Hindlimb muscle (tissue), 1 donor: ENCODE results near the gene CMTM5. TPM values are rescaled to one million over a fixed set of nuclear protein-coding genes. Genes with fewer than 3 reads are reported as not detected.
"Not testable (repeated sequence)": the region's sequence is repeated elsewhere in the genome, so short reads cannot be mapped to it uniquely, and the experiment has no call there.

ENCODE experiments used
- DNase-seq: peaks from one replicate; pipeline ENCODE4 v3.0.0-alpha.2; 2013
- polyA plus RNA-seq: library from polyadenylated mRNA; unstranded; fragments of 120-200 nt; gene quantifications from one replicate; pipeline ENCODE4 v1.2.1, GENCODE V29; 2013; ENCODE audit not compliant: insufficient read length

The CMTM5 gene
- polyA plus RNA-seq, 1 donor, result 1.6 TPM

GRCh38 chr14:23399136-23399535, 22.3 kb downstream of the CMTM5 start:
- no peak for DNase-seq

DNA sequence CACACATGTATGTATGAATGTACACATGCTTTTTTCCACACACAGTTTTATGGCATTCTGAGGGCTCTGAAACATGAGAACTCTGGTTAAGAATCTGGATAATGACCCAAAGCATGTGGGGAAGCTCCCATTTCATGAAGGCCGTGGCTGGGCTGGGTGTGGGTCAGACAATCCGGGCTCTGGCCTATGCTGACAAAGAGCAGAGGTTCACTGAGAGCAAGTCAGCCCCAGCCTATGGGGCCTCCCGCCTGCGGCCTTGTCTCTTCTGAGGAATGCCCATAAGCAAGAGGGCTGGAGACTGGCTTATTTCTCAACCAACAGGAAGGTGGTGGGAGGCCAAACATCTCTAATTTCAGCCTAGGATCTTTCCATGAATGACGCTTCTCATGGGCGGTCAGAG, 22.7 kb downstream of the CMTM5 start:
- no peak for DNase-seq

GRCh38 chr14:23400496-23401149, 23.8 kb downstream of the CMTM5 start:
- DNase-seq, result not testable (repeated sequence)

DNA sequence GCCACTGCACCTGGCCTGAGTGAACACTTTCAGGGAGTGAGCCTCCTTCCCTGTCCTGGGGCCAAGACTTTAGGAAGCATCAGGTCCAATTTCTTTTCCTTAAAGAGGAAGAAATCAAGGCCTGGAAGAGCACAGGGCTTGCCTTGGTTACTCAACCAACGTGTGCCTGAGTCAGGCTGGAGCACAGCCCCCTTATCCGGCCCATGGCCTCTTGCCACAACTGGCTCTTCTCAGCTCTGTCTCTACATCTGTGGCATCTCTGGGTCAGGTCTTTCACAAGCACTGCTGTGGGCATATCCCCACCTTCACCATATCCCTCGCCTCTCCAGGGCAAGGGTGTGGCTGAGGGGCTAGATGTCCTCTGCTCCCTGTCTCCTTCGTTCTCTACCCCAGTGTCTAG, 24.4 kb downstream of the CMTM5 start:
- DNase-seq, result no peak

DNA sequence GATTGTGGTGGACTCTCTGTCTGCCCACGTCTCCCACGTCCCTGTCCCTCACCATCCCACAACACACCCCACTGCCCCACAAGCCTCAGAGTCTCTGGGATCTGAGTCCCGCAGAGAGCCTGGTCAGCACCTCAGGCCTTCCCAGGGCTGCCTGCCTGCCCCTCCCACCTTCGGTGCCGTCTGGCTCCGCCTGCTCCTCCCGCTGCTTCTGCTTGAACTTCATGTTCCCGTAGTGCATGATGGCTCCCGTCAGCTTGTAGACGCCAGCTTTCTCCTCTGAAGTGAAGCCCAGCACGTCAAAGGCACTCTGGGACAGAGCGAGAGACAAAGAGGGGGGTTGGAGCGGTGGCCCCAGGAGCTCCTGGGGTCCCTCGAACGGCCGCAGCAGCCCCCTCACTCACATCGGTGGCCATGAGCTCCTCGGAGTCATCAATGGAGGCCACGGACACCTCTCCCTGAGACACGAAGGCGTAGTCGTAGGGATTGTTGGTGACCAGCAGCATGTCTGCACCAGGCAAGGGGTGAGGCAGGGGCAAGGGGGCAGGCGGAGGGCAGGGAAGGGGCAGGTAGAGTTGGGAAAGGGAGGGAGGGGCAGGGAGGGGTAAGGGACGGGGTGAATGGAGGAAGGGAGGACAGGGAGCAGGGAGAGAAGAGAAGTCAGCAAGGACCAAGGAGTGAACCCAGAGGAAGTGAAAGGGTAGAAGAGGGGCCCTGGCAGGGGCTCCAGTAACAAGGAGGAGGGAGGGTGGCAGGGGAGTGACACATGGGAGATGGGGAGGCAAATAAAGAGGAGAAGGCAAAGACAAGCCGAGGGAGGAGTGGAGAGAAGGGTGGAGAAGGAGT, 25.7 kb downstream of the CMTM5 start:
- DNase-seq, result no peak

- no peak for DNase-seq
These were observed 26.2 kb downstream of the CMTM5 start for GRCh38 chr14:23403139-23403438.

- no peak for DNase-seq
These were observed 27.1 kb downstream of the CMTM5 start for GRCh38 chr14:23403908-23404307.

GRCh38 chr14:23404331-23404900, 27.6 kb downstream of the CMTM5 start:
- no peak for DNase-seq

GRCh38 chr14:23405096-23405495, 28.2 kb downstream of the CMTM5 start:
- DNase-seq, result no peak

DNA sequence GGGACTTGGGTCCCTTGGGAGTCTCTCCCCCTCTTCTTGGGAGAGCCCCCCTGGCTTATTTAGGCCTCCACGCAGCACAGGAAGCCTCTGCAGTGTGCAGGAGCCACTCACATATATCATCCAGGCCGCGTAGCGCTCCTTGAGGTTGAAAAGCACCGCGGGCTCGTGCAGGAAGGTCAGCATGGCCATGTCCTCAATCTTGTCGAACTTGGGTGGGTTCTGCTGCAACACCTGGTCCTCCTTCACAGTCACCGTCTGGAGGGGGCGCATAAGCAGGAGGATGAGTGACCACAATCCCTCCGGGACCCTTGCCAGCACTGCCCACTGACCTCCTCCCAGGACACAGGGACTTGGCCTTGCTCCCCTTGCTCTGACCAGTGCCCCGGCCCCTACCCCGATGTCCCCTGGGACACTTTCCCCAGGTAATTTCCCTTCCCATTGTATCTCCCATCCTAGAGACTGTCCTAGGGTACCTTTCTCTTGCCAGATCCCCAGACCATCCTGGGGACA, 28.7 kb downstream of the CMTM5 start:
- DNase-seq, result no peak

DNA sequence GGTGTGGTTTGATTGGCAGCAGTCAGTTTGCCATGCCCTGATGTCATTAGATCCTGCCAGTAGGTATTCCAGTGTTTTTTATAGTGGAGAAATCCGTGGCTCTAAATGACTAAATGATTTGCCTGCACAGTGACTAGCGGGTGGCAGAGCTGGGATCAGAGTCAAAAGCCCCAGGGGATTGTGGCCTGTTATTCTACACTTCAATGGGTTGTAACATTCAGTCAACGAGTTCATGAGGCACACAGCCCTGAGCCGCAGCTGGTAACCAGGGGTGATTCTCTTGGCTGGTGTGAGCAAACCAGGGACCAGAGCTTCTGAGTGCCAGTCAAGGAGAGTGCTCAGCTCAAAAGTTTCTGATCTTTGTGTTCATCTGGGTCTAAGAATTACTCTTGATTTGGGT, 29.4 kb downstream of the CMTM5 start:
- DNase-seq, result no peak

- DNase-seq, result no peak
These were observed 30.0 kb downstream of the CMTM5 start for GRCh38 chr14:23406725-23407355.

GRCh38 chr14:23407516-23408306, 30.9 kb downstream of the CMTM5 start, which contains the start of gene MYH6:
Gene MYH6, minus strand, starts transcription at chr14:23408273. Its CDS starts 1,050 bp downstream, at chr14:23407223.
- no peak for DNase-seq

DNA sequence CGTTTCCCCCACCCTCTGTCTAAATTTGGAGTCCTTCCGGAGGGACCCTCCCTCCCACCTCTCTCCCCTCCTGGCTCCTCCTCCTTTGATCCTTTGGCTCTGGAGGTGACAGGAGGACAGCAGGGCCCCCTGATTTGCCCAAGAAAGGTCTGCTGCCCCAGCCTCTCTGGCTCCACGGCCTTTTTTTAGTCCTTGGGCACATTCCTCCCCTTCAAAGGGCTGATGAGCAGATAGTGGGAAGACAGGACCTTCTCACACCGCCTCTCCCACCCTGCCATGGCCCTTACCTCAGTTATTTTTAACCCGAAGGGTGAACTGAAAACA, 31.4 kb downstream of the CMTM5 start:
- DNase-seq, result no peak

DNA sequence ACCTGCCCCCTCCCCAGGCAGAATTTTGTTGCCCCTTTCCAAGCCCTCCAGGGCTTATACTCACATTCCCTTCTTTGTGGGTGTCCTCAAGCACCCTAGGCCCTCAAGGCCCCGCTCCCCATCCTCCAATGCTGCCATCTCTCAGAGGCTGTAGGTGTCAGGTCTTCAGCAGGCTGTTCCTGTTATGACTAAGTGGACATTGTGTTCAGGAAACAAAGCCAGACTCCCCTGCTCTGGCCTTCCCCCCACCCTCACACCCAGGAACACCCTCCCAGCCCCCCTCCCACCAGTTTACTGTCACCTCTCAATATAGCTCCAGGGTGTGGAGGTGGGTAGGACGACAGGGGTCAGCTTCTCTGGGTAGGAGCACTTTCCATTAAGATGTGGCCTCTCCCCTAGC, 32.6 kb downstream of the CMTM5 start:
- no peak for DNase-seq

GRCh38 chr14:23409966-23410635, 33.3 kb downstream of the CMTM5 start:
- DNase-seq, result no peak

GRCh38 chr14:23411563-23412525, 35.0 kb downstream of the CMTM5 start:
- DNase-seq, result no peak

DNA sequence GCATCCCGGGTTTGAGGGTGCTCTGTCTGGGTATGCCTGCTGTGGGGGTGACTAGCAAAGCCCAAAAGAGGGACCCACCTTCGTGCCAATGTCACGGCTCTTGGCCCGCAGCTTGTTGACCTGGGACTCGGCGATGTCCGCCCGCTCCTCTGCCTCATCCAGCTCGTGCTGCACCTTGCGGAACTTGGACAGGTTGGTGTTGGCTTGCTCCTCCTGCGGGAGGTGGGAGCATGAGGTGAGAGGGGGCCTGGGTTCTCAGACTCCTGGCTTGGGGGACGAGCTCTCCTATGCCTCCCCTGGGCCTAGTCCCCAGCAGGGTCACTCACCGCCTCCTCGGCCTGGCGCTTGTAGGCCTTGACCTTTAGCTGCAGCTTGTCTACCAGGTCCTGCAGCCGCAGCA, 36.8 kb downstream of the CMTM5 start:
- no peak for DNase-seq

- no peak for DNase-seq
These were observed 37.4 kb downstream of the CMTM5 start for GRCh38 chr14:23414254-23414653.
